Measurements from ENCODE around the gene SENP7.
"Not testable (repeated sequence)": the region's sequence is repeated elsewhere in the genome, so short reads cannot be mapped to it uniquely, and the experiment has no call there.

The SENP7 gene

DNA sequence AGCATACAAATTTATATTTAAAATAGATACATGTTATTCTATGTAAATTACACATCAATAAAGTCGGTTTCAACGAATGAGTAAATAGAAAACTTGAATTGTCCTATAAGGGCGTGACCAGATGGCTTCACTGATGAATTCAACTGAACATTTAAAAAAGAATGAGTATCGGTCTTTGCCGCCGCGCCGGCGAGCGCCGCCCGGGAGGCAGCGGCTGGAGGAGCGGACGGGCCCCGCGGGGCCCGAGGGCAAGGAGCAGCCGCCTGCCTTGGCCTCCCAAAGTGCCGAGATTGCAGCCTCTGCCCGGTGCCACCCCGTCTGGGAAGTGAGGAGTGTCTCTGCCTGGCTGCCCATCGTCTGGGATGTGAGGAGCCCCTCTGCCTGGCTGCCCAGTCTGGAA, 74.4 kb downstream of the SENP7 start:
- DNase-seq (ENCODE audit: low read depth in 3 of 3), result not testable (repeated sequence)

DNA sequence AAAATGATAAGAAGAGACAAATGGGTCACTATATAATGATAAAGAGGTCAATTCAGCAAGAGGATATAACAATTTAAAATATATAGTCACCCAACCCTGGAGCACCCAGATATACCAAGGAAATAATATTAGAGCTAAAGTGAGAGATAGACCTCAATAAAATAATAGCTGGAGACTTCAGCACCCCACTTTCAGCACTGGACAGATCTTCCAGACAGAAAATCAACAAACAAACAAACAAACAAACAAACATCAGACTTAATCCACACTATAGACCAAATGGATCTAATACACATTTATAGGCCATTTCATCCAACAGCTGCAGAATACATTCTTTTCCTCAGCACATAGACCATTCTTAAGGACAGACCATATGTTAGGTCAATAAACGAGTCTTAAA, 79.4 kb downstream of the SENP7 start:
- no peak for DNase-seq (ENCODE audit: low read depth in 3 of 3)

DNA sequence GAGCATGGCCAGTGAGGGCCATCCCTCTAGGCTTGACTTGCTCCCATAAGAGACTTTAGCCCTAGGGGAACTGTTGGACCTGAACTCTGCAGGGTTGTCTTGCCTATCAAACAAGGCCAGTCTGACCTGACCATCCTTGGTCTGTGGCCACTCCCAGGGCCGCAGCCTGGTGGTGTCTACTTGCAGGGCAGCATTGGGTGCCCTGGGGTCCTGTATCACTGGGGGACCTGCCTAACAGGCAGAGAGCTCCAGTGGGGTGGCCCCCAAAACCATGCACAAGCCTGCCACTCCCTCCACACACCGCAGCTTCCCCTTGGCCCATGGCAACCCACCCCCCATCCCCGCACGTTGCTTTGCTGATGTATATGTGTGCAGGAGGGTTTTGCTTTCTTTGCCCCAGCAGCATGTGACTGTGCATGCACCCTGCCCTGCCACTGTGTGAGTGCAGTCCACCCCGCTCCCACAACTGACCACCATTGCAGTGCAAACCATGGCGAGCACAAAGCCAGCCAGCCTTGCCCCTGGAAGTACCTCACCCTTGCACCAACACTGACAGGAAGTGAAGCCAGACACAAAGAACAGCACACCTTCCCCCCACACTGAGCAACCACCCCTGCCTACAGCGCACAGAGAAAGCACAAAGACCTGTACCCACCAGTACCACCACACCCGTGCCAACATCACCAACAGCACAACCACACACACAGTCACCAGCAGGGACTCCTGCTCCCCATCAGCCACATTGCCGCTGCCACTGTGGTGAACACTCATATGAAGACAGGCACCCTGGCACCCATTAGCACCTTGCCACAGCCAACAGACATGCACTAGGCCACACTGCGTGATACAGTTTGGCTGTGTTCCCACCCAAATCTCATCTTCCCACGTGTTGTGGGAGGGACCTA, 88.8 kb downstream of the SENP7 start:
- DNase-seq (ENCODE audit: low read depth in 3 of 3), result no peak

DNA sequence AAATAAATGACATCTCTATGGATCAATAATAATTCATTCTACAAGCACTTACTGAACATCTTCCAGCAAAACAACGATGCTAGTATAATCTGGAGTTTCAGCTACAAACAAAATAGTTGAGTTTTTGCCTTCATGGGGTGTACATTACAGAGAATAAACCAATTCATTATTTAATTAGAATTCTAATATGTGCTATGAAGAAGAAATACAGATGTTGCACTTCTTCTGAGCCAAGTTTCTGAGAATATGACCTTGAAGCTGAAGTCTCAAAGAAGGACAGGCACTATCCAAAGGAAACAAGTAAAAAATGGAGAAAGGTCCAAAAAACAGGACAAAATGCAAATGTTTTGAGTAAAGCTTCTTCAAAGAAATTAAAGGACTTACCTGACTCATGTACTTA, 94.2 kb downstream of the SENP7 start:
- DNase-seq (ENCODE audit: low read depth in 3 of 3), result no peak

DNA sequence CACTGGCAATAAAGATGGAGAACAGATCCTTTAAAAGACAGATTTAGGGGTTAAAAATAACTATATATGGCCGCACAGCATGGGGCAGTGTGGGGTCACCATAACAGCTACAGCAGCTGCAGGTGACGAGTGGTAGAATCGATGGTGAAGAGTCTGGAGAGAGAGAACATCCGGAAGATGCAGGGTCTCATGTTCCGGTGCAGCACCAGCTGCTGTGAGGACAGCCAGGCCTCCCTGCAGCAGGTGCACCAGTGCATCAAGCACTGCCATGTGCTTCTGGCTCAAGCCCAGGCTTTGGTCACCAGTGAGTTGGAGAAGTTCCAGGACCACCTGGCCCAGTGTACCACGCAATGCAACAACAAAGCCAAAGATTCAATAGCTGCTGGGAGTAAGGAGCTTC, 98.9 kb downstream of the SENP7 start:
- no peak for DNase-seq (ENCODE audit: low read depth in 3 of 3)

DNA sequence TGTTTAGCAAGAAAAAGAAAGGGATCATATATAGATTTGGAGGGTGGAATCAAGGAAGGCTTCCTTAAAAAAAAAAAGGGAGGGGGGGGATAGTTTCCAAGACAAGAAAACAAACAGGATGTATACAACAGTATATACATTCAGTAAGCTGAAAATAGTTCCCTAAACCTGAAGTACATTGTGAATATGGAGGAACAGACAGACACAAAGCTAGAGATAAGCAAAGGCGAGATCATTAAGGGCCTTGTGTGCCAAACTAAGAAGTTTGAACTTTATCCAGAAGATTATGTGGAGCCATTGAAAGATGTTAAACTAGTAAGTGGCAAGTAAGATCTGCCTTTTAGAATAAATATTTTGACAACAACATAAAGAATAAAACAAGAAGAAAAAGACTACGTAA, 99.4 kb downstream of the SENP7 start:
- no peak for DNase-seq (ENCODE audit: low read depth in 3 of 3)

DNA sequence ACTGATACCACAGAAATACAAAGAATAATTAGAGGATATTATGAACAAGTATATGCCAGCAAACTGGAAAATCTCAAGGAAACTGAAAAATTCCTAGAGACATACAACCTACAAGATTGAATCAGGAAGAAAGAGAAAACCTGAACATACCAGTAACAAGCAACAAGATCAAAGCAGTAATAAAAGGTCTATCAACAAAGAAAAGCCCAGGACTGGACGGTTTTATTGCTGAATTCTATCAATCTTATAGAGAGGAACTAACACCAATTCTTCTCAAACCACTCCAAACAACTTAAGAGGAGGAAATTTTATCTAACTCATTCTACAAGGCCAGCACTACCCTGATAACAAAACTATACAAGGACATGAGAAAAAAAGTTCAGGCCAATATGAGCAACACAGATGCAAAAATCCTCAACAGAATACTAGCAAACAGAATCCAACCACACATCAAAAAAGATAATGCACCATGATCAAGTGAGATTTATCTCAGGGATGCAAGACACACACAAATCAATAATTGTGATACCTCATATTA, 121.5 kb downstream of the SENP7 start:
- no peak for DNase-seq (ENCODE audit: low read depth in 3 of 3)

DNA sequence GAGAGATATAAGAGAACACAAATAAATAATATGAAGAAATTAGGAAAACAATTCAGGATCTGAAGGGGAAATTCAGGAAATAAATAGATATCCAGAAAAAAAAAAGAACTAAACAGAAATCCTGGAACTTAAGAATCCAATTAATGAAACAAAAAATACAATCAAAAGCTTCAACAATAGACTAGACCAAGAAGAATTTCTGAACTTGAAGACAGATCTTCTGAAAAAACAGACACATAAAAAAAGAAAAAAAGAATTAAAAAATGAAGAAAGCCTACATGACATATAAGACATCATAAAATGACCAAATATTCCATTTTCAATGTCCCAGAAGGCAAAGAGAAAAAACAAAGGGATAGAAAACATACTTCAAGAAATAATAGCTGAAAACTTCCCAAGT, 124.3 kb downstream of the SENP7 start:
- DNase-seq (ENCODE audit: low read depth in 3 of 3), result no peak

DNA sequence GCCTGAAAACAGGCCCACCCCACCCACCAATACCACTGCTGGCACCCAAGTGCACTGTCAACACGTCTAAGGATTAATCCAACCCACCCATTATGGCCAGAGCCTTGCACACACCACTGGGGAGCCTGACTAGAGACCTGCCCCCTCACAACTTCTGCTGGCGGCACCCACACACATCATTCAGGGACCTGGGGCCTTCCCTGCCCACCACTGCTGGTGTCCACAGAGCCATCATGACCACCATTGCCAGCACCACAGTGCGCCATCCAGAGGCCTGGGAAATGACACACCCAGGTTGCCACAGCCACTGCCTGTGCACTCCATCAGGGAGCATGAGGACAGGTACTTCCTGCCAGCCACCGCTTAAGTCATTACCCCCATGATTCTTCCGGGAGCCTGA, 125.7 kb downstream of the SENP7 start:
- DNase-seq (ENCODE audit: low read depth in 3 of 3), result no peak

DNA sequence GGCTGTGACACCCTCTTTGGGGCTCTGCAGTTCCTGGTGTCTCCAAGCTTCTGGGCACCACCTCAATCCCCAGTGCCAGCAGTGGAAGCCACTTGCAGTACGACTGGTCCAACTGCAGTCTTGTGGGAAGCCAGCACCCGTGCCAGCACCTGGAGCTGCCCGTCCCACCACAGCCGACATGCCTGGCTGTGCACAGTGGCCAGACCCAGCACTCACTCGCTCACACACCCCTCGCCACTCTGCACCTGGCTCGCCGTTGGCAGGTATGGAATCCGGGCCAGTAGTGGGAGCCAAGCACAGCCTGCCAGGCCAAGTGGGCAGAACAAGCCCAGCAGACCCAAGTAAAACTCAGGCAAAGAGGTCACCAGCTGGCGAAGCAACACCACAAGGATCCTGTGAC, 128.6 kb downstream of the SENP7 start:
- DNase-seq (ENCODE audit: low read depth in 3 of 3), result no peak

DNA sequence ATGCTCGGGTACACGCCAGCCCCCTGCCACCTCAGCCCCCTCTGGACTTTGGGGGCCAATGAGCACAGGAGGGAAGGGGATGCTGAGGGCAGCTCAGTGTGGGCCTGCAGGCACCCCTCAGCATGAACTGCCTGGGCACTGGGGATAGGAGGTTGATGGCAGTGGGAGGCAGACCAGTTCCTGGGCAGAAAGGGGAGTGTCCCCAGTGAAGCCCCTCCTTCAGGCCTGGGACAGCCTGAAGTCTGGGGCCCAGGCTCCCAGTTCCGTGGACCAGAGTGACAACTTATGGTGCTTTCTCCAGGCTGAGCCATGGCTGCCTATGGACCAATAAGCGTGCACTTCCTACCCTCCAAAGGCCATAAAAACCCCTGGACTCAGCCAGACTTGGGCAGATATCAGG, 129.4 kb downstream of the SENP7 start:
- DNase-seq (ENCODE audit: low read depth in 3 of 3), result no peak

DNA sequence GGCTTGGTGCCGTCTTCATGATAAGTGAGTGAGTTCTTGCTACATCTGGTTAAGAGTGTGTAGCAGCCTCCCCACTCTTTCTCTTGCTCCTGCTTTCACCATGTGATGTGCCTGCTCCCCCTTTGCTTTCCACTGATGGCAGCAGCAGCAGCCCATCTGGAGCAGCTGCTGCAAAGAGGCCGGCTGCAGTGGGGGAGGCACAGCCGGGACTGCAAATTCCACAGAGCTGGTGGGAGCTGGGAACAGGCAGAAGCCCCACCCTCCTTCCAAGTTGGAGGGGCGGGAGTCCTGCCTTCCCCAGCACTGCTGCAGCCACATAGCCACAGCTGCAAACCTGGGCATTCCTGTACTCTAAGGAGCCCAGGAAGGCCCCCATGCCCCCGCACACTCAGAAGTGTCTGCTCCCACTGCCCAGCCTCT, 129.8 kb downstream of the SENP7 start:
- no peak for DNase-seq (ENCODE audit: low read depth in 3 of 3)

DNA sequence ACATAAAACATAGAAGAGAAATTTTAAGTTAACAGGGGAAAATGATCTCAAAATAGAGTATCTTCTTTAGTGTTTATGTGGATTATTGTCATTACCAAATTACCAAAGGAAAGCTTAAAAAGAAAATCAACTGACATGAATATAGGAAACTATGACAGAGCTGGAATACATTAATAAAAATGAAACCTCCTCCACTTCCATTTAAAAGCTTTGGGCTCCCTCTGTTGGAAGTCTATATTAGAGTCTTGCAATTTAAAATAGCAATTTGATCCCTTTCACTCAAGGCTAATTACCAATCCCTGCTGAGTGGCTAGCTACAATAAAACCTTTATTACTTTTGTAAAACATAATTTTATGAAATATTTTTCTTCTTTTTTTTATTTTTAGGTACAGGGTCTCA, 131.2 kb downstream of the SENP7 start:
- DNase-seq (ENCODE audit: low read depth in 3 of 3), result no peak

DNA sequence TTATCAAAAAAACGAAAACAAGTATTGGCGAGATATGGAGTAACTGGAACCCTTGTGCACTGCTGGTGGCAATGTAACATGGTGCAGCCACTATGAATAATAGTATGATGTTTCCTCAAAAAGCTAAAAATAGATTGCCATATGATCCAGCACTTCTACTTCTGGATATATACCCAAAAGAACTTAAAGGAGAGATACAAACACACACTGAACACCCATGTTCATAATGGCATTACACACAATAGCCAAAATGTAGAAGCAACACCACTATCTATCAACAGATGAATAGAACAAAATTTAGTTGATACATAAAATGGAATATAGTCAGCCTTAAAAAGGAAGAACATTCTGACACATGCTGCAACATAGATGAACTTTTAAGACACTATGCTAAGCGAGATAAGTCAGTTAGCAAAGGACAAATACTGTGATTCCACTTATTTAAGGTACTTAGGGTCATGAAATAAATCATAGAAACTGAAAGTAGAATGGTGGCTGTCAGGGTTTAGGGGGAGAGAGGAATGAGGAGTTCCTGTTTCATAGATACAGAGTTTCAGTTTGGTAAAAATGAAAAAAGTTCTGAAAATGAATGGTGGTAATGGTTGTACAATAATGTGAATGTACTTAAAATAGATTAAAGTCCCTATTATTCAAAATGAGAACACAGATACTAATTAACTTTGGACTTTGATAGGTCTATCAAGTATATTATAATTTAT, 133.2 kb downstream of the SENP7 start:
- DNase-seq (ENCODE audit: low read depth in 3 of 3), result no peak

DNA sequence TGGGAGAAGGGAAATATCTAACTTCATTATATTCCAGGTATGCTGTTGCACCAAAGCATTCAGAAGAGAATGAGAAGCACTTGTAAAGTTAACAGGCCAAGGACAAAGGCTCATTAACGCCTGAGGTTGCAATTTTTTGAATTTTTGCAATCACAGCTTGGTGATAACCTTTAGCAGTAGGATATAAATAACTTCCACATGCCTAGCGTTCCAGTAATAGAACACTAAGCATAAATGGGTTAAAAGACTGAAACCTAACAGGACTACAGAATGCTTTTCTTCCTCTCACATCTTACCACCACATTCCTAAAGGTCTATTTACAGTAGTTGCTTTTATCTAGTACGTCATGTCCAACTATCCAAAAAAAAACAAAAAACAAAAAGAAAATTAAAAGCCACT, 135.2 kb downstream of the SENP7 start:
- no peak for DNase-seq (ENCODE audit: low read depth in 3 of 3)

DNA sequence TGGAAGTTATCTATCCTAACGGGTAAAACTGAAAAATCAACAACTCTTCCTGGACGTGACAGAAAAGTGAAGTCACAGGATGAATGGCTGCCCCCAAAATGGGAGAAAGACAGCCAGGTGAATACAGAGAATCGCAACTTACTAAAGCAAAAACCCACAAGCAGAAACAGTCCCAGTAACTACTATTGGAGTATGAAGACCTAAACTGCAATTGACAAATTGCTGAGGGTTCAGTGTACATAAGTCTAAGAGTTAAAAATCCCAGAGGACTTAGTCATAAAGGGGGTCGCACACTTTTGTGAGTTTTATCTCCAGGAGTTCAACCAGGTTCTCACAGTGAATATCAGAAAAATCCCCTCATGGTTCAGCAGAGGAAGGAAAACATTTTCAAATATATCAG, 135.8 kb downstream of the SENP7 start:
- no peak for DNase-seq (ENCODE audit: low read depth in 3 of 3)

DNA sequence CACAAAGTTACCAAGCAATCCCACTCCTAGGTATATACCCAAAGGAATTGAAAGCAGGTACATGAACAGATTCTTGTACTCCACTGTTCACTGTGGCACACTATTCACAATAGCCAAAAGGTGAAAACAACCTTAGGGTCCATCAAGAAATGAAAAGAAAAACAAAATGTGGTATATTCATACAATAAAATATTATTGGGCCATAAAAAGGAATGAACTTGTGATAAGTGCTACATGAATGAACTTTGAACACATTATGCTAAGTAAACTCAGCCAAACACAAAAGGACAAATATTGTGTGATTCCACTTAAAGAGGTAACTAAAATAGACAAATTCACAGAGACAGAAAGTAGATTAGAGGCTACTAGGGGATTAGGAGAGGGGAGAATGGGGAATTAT, 137.4 kb downstream of the SENP7 start:
- DNase-seq (ENCODE audit: low read depth in 3 of 3), result no peak

DNA sequence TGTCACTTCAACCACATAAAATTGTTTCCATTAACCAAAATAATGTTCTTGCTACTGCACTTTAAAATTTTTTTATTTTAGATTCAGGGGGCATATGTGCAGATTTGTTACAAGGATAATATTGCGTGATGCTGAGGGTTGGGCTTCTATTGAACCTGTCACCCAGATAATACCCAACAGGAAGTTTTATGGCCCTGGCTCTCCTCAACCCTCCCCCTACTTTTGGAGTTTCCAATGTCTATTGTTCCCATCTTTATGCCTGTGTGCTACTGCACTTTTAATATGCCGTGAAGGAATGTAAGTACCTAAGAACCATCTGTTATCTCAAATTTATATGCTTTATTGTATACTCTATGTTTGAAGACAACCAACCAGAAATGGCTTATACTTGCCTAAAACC, 150.6 kb downstream of the SENP7 start:
- DNase-seq (ENCODE audit: low read depth in 3 of 3), result no peak

DNA sequence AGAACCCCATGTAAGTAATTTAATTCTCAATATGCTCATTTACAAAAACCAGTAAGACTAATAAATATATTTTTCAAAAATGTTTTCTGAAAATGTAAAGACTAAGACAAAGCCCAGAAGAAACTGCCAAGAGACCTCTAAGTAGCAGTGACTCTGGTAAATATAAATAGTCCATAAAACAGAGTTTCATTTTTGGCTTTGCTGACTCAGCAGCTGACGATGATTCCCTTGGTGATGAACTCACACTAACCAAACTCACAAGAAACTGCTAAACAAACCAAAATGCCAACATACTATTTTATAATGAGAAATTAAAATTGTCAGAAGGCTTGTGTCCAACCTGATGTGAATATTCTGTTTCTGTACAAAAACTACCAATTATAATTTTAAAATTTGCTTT, 161.2 kb downstream of the SENP7 start:
- no peak for DNase-seq (ENCODE audit: low read depth in 3 of 3)

DNA sequence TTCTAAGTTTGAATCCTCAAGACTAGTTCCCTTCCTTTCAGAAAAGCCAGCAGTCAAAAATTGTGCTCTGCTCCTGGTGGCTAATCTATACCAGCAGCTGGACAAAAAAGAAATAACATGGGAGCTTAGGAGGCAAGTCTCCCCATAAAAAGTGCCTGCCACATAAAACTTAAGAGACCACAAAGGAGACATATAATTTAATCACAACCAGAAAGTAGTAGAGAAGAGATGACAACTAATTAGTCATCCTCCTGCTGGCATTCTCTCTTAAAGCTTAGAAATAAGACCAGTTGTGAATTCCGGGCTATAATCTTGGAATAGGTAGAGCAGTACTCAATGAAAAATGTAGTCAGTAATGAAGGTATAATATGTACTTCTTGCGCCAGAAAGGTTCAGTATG, 172.4 kb downstream of the SENP7 start:
- DNase-seq (ENCODE audit: low read depth in 3 of 3), result no peak

DNA sequence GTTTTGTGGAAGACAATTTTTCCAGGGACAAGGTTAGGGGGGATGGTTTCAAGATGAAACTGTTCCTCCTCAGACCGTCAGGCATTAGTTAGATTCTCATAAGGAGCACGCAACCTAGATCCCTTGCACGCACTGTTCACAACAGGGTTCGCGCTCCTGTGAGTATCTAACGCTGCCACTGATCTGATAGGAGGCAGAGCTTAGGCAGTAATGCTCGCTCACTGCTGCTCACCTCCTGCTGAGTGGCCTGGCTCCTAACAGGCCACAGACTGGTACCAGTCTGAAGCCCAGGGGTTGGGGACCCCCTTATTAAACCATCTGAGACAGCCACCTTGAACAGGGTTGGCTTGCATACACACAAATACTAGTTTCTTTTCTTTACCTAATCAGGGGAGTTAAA, 179.1 kb downstream of the SENP7 start:
- no peak for DNase-seq (ENCODE audit: low read depth in 3 of 3)

DNA sequence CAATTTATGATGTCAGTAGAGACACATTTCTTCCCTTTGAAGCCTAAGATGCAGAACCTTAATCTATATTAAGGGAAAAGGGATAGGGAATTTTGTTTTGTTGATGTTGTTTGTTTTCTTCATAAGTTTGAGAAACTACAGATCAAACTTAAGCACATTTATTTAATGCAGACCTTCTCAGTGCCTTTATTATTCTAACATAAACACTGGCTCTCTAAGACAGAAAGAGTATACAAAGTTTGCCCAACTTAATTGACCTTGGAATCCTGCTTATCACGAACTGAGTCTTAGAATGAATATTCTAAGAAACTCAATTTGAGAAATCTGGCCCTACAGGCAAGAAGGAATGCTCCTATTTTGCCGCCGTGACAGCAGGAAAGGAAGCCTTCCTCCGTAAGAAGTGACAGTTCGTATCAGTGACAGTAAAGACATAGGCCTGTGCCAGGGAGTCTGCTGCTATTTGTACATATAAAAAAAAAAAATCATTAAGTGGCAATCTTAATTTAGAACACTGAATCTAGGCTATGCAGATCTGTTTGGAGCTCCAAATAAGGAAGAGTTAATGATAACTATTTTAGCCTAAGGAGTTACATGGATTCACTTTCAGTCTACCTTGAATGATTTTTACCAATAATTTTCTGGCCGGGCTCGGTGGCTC, 183.9 kb downstream of the SENP7 start:
- no peak for DNase-seq (ENCODE audit: low read depth in 3 of 3)

All from stimulated activated CD4-positive, alpha-beta T cell treated with anti-CD3 and anti-CD28 coated beads, TNF-alpha, amount 100 ng/mL, for 24 hours (primary cell).